NCI-H2107 (cell line): ENCODE results near the gene AR.

ENCODE experiments used
- DNase-seq: peaks from one replicate; lab custom pipeline; 2025; lab: John Stamatoyannopoulos, UW

The AR gene

GRCh38 chrX:67730296-67730695 lies 186.5 kb downstream of the AR start:
- no peak for DNase-seq

GRCh38 chrX:67731061-67731460 lies 187.2 kb downstream of the AR start:
- DNase-seq = no peak

- DNase-seq = no peak
Measured at GRCh38 chrX:67732864-67733263, 189.0 kb downstream of the AR start.

GRCh38 chrX:67734111-67734753 lies 190.4 kb downstream of the AR start:
- DNase-seq = no peak

- DNase-seq = no peak
Measured at GRCh38 chrX:67749536-67749935, 205.7 kb downstream of the AR start.

- DNase-seq = no peak
Measured at GRCh38 chrX:67750694-67751093, 206.9 kb downstream of the AR start.

- DNase-seq = no peak
Measured at GRCh38 chrX:67759018-67759417, 215.2 kb downstream of the AR start.

- DNase-seq = no peak
Measured at GRCh38 chrX:67777148-67777547, 233.3 kb downstream of the AR start.

GRCh38 chrX:67779099-67779498 lies 235.3 kb downstream of the AR start:
- no peak for DNase-seq
